WTC11 (cell line): ENCODE results near the gene ZFP36L1. TPM values are rescaled to one million over a fixed set of nuclear protein-coding genes. Genes with fewer than 3 reads are reported as not detected.

Experiments
- AFF4 ChIP-seq: sonication (generic); formaldehyde crosslinking; IDR thresholded peaks from 2 replicates; pipeline ENCODE4 v1.8.1; 2023; ENCODE audit warnings: mild to moderate bottlenecking, missing genetic modification reagents, borderline replicate concordance
- AR ChIP-seq: fragments of 250-450 bp; sonication (Bioruptor Pico); IDR thresholded peaks from 2 replicates; pipeline ENCODE4 v1.9.0; 2021; ENCODE audit warnings: mild to moderate bottlenecking
- ATF2 ChIP-seq: sonication (generic); formaldehyde crosslinking; IDR thresholded peaks from 2 replicates; pipeline ENCODE4 v1.8.1; 2022; ENCODE audit warnings: low read depth, missing genetic modification reagents, borderline replicate concordance
- ATF3 ChIP-seq: sonication (generic); formaldehyde crosslinking; conservative IDR thresholded peaks from 2 replicates; pipeline ENCODE4 v1.8.1; 2022; ENCODE audit warnings: mild to moderate bottlenecking, missing genetic modification reagents
- CREB1 ChIP-seq: sonication (generic); formaldehyde crosslinking; IDR thresholded peaks from 2 replicates; pipeline ENCODE4 v1.8.0; 2023; ENCODE audit warnings: mild to moderate bottlenecking, missing genetic modification reagents
- CREM ChIP-seq: sonication (generic); formaldehyde crosslinking; IDR thresholded peaks from 2 replicates; pipeline ENCODE4 v1.8.1; 2022; ENCODE audit warnings: mild to moderate bottlenecking, missing genetic modification reagents, moderate library complexity
- EMX1 ChIP-seq: fragments of 250-450 bp; sonication (Bioruptor Pico); IDR thresholded peaks from 2 replicates; pipeline ENCODE4 v1.8.0; 2021; ENCODE audit warnings: mild to moderate bottlenecking
- ETV6 ChIP-seq: sonication (generic); formaldehyde crosslinking; IDR thresholded peaks from 2 replicates; pipeline ENCODE4 v1.8.1; 2022; ENCODE audit warnings: mild to moderate bottlenecking, missing genetic modification reagents
- FOXK1 ChIP-seq: sonication (generic); formaldehyde crosslinking; IDR thresholded peaks from 2 replicates; pipeline ENCODE4 v1.8.0; 2022; ENCODE audit warnings: mild to moderate bottlenecking, moderate library complexity, missing genetic modification reagents
- GABPB1 ChIP-seq: sonication (generic); formaldehyde crosslinking; IDR thresholded peaks from 2 replicates; pipeline ENCODE4 v1.8.1; 2023; ENCODE audit warnings: mild to moderate bottlenecking, missing genetic modification reagents
- MLX ChIP-seq: sonication (generic); formaldehyde crosslinking; IDR thresholded peaks from 2 replicates; pipeline ENCODE4 v1.8.1; 2023; ENCODE audit warnings: mild to moderate bottlenecking, missing genetic modification reagents, moderate library complexity
- MXD4 ChIP-seq: fragments of 250-450 bp; sonication (Bioruptor Pico); IDR thresholded peaks from 2 replicates; pipeline ENCODE4 v1.8.0; 2021; ENCODE audit warnings: mild to moderate bottlenecking, moderate library complexity, borderline replicate concordance
- NFATC4 ChIP-seq: fragments of 250-450 bp; sonication (Bioruptor Pico); IDR thresholded peaks from 2 replicates; pipeline ENCODE4 v1.9.0; 2021; ENCODE audit warnings: mild to moderate bottlenecking
- NFE2L1 ChIP-seq: sonication (generic); formaldehyde crosslinking; IDR thresholded peaks from 2 replicates; pipeline ENCODE4 v1.8.1; 2023; ENCODE audit warnings: missing genetic modification reagents
- NFYB ChIP-seq: sonication (generic); formaldehyde crosslinking; conservative IDR thresholded peaks from 2 replicates; pipeline ENCODE4 v1.8.0; 2022; ENCODE audit warnings: low read depth, missing genetic modification reagents
- NR3C1 ChIP-seq: sonication (generic); formaldehyde crosslinking; conservative IDR thresholded peaks from 2 replicates; pipeline ENCODE4 v1.8.1; 2023; ENCODE audit warnings: low read depth, mild to moderate bottlenecking, missing genetic modification reagents
- SMAD4 ChIP-seq: sonication (generic); formaldehyde crosslinking; IDR thresholded peaks from 2 replicates; pipeline ENCODE4 v1.8.0; 2022; ENCODE audit warnings: mild to moderate bottlenecking, missing genetic modification reagents
- TEAD4 ChIP-seq: sonication (generic); formaldehyde crosslinking; IDR thresholded peaks from 2 replicates; pipeline ENCODE4 v1.8.0; 2022; ENCODE audit warnings: mild to moderate bottlenecking, missing genetic modification reagents
- ZBTB21 ChIP-seq: sonication (generic); formaldehyde crosslinking; IDR thresholded peaks from 2 replicates; pipeline ENCODE4 v1.8.1; 2023; ENCODE audit warnings: mild to moderate bottlenecking, missing genetic modification reagents, borderline replicate concordance
- ZNF138 ChIP-seq: sonication (generic); formaldehyde crosslinking; conservative IDR thresholded peaks from 2 replicates; pipeline ENCODE4 v1.8.1; 2022; ENCODE audit warnings: mild to moderate bottlenecking, moderate library complexity, missing genetic modification reagents
- ZNF232 ChIP-seq: sonication (generic); formaldehyde crosslinking; IDR thresholded peaks from 2 replicates; pipeline ENCODE4 v1.8.0; 2022; ENCODE audit warnings: mild to moderate bottlenecking, missing genetic modification reagents
- ZNF396 ChIP-seq: fragments of 250-450 bp; sonication (Bioruptor Pico); IDR thresholded peaks from 2 replicates; pipeline ENCODE4 v1.8.0; 2021; ENCODE audit warnings: mild to moderate bottlenecking, moderate library complexity, borderline replicate concordance
- ZNF532 ChIP-seq: fragments of 250-450 bp; sonication (Bioruptor Pico); IDR thresholded peaks from 2 replicates; pipeline ENCODE4 v1.9.0; 2021; ENCODE audit warnings: mild to moderate bottlenecking, borderline replicate concordance
- ZNF671 ChIP-seq: fragments of 250-450 bp; sonication (Bioruptor Pico); IDR thresholded peaks from 2 replicates; pipeline ENCODE4 v1.8.0; 2021; ENCODE audit warnings: mild to moderate bottlenecking
- ZSCAN18 ChIP-seq: fragments of 250-450 bp; sonication (Bioruptor Pico); IDR thresholded peaks from 2 replicates; pipeline ENCODE4 v2.1.2; 2022; ENCODE audit warnings: mild to moderate bottlenecking, moderate library complexity
- total RNA-seq: library from RNA; stranded (reverse); gene quantifications from 3 replicates; pipeline ENCODE4 v1.2.3, GENCODE V29; 2021

Gene ZFP36L1
- total RNA-seq, 1 experiment from 2014 or later, result 132 TPM

- TF ChIP-seq MXD4 (CRISPR knock-in tag) (no peak), ZNF532 (CRISPR knock-in tag) (no peak), AFF4 (CRISPR knock-in tag) (0 out of 2 replicates have a peak, but pooled peaks have one; percentile 1), ATF3 (CRISPR knock-in tag) (no peak), AR (no peak; the same call in none of the 2 replicates), ZSCAN18 (CRISPR knock-in tag) (no peak), ETV6 (CRISPR knock-in tag) (no peak), EMX1 (CRISPR knock-in tag) (peak; percentile 77; the same call in 1 of the 2 replicates), TEAD4 (no peak), ZBTB21 (no peak), CREB1 (CRISPR knock-in tag) (no peak), ZNF671 (CRISPR knock-in tag) (no peak), FOXK1 (no peak), ZNF232 (no peak), ZNF138 (CRISPR knock-in tag) (no peak), GABPB1 (CRISPR knock-in tag) (no peak), SMAD4 (CRISPR knock-in tag) (no peak), NFATC4 (CRISPR knock-in tag) (peak; percentile 24; the same call in 1 of the 2 replicates), CREM (CRISPR knock-in tag) (0 out of 2 replicates have a peak, but pooled peaks have one; percentile 7), ATF2 (CRISPR knock-in tag) (no peak), NFE2L1 (CRISPR knock-in tag) (0 out of 2 replicates have a peak, but pooled peaks have one; percentile 62), NFYB (CRISPR knock-in tag) (no peak), NR3C1 (no peak), ZNF396 (no peak), MLX (CRISPR knock-in tag) (no peak)
Measured at GRCh38 chr14:68786491-68787091, 6.3 kb downstream of the ZFP36L1 start (continued).
